HL-60 (cell line): ENCODE measurements around the gene PER1.

Experiments
- DNase-seq, 2 experiments: peaks; one replicate each; pipeline ENCODE4 v3.0.0-alpha.2; 2010 to 2020; ENCODE audit warnings: low read depth in 1 of 2, low spot score in 1 of 2
- H3K27ac ChIP-seq: fragments of 250-450 bp; sonication (Bioruptor Pico); replicated peaks from 2 replicates; pipeline ENCODE4 v1.5.1; 2020; ENCODE audit warnings: mild to moderate bottlenecking, moderate library complexity
- H3K27me3 ChIP-seq: fragments of 250-450 bp; sonication (Bioruptor Pico); 2 replicates; pipeline ENCODE4 v1.5.1; 2021; ENCODE audit warnings: mild to moderate bottlenecking, moderate library complexity; ENCODE audit not compliant: insufficient read depth, poor library complexity, severe bottlenecking
- H3K4me3 ChIP-seq: replicated peaks from 2 replicates; pipeline ENCODE4 v1.5.1; 2011; ENCODE audit warnings: mild to moderate bottlenecking, control low read depth, low read length; ENCODE audit not compliant: insufficient read depth
- GABPA ChIP-seq: IDR thresholded peaks from 2 replicates; pipeline ENCODE4 v1.6.1; 2012; ENCODE audit warnings: low read depth
- POLR2AphosphoS5 ChIP-seq: IDR thresholded peaks from 2 replicates; pipeline ENCODE4 v1.6.1; 2012; ENCODE audit warnings: low read depth
- REST ChIP-seq: IDR thresholded peaks from 2 replicates; pipeline ENCODE4 v1.6.1; 2012; ENCODE audit warnings: low read depth; ENCODE audit not compliant: insufficient replicate concordance
- SPI1 ChIP-seq: IDR thresholded peaks from 2 replicates; pipeline ENCODE4 v1.6.1; 2012; ENCODE audit warnings: low read depth, mild to moderate bottlenecking, borderline replicate concordance
- TF ChIP-seq, protein P1 (sequence below): IDR thresholded peaks from one replicate; pipeline ENCODE4 v1.5.1; 2011; ENCODE audit warnings: low read length, control low read depth, inconsistent platforms; ENCODE audit not compliant: insufficient read depth

Gene PER1

GRCh38 chr17:8125947-8126490 lies 26.2 kb downstream of the PER1 start:
- DNase-seq: no peak
- Histone ChIP-seq H3K4me3 (peak overlapping the region; percentile 64), H3K27ac (no peak overlapping the region), H3K27me3 (peaks cover 11% of the 10 kb centered on the region)
- TF ChIP-seq GABPA (no peak), SPI1 (no peak), REST (no peak), POLR2AphosphoS5 (no peak)
- TF ChIP-seq, protein P1, sequence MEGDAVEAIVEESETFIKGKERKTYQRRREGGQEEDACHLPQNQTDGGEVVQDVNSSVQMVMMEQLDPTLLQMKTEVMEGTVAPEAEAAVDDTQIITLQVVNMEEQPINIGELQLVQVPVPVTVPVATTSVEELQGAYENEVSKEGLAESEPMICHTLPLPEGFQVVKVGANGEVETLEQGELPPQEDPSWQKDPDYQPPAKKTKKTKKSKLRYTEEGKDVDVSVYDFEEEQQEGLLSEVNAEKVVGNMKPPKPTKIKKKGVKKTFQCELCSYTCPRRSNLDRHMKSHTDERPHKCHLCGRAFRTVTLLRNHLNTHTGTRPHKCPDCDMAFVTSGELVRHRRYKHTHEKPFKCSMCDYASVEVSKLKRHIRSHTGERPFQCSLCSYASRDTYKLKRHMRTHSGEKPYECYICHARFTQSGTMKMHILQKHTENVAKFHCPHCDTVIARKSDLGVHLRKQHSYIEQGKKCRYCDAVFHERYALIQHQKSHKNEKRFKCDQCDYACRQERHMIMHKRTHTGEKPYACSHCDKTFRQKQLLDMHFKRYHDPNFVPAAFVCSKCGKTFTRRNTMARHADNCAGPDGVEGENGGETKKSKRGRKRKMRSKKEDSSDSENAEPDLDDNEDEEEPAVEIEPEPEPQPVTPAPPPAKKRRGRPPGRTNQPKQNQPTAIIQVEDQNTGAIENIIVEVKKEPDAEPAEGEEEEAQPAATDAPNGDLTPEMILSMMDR: no peak

DNA sequence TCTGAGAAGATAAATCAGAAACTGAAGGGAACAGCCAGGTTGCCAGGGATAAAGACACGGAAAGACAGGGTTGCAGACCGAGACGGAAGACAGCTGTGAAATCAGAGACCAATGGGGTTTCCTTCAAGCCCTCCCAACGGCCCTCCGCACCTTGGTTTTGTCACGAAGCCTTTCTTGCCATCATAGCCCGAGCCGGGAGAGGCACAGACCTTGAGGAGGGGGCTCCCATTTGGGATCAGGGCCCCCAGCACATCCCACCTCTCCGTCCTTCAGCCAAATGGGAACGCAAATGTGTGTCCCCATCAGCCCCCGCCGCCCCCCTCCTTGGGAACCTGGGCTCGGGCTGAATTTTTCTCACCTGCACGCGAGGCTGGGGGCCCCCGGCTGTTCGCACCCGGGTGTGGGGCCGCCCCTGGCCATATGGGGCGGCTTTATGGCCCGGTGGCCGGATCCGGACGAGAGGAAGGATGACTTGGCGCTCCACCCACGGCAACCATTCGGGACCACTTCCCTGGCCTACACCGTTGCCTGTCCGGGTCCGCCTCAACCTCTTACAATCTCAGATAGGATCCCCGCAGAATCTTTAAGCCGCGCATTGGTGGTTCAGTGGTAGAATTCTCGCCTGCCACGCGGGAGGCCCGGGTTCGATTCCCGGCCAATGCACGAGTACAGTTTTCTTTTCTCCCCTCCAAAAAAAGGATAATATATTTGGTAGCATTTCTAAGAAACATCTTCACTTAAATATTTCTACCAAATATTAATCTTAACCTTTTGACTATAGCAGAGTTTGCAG lies 26.9 kb downstream of the PER1 start:
- H3K4me3 ChIP-seq: peak overlapping the region; percentile 64
- DNase-seq: peak in 1 of 2 experiments; percentile 38
- TF ChIP-seq REST (no peak), SPI1 (no peak), POLR2AphosphoS5 (no peak), GABPA (no peak)
- TF ChIP-seq, protein P1: no peak
- no peak overlapping the region for H3K27ac ChIP-seq
- H3K27me3 ChIP-seq: peaks cover 11% of the 10 kb centered on the region

- H3K27me3 ChIP-seq: peaks cover 11% of the 10 kb centered on the region
- no peak for DNase-seq
- TF ChIP-seq, protein P1: no peak
- TF ChIP-seq GABPA (no peak), SPI1 (no peak)
- H3K4me3 ChIP-seq: peak overlapping the region; percentile 20
- no peak overlapping the region for H3K27ac ChIP-seq
These were observed 27.7 kb downstream of the PER1 start for GRCh38 chr17:8124350-8125153.
